Activated CD8-positive, alpha-beta T cell treated with anti-CD3 and anti-CD28 coated beads, Interleukin-2, amount 10 ng/mL, durations not matched to agents 7 days and 5 days (primary cell): ENCODE data around the gene ACKR1. TPM values are rescaled to one million over a fixed set of nuclear protein-coding genes. Genes with fewer than 3 reads are reported as not detected.

Experiments used
- ATAC-seq: fragments of 150-1000 bp; cut with Tn5 transposase; one replicate; pipeline ENCODE4 v1.10.0; 2021; ENCODE audit warnings: moderate library complexity
- CTCF ChIA-PET: fragments of 350-600 bp; sonication (Branson Sonifier 250); formaldehyde crosslinking; loops from one replicate; lab custom pipeline; 2021; ENCODE audit warnings: antibody characterized with exemption; lab: Charles Lee
- POLR2A ChIA-PET: fragments of 350-600 bp; sonication (Branson Sonifier 250); formaldehyde crosslinking; loops from one replicate; lab custom pipeline; 2021; ENCODE audit warnings: antibody characterized with exemption; lab: Charles Lee
- DNase-seq: peaks from one replicate; pipeline ENCODE4 v3.0.0-alpha.2; 2020
- H3K27ac Mint-ChIP-seq: one replicate; pipeline ENCODE4 v1.8.0; 2021; ENCODE audit warnings: mild to moderate bottlenecking, mixed read lengths
- H3K27me3 Mint-ChIP-seq: one replicate; pipeline ENCODE4 v1.8.0; 2021; ENCODE audit warnings: low read depth, mixed read lengths
- H3K36me3 Mint-ChIP-seq: one replicate; pipeline ENCODE4 v1.8.0; 2021; ENCODE audit warnings: low read depth, mixed read lengths
- H3K4me1 Mint-ChIP-seq: one replicate; pipeline ENCODE4 v1.8.0; 2021; ENCODE audit warnings: low read depth, mixed read lengths
- H3K4me3 Mint-ChIP-seq: one replicate; pipeline ENCODE4 v1.8.0; 2021; ENCODE audit warnings: mild to moderate bottlenecking, mixed read lengths
- H3K9me3 Mint-ChIP-seq: one replicate; pipeline ENCODE4 v1.8.0; 2022; ENCODE audit warnings: mixed read lengths; ENCODE audit not compliant: insufficient read depth
- total RNA-seq, 2 experiments: library from RNA; stranded (reverse); gene quantifications; one replicate each; pipeline ENCODE4 v1.2.3, GENCODE V29; 2021

The ACKR1 gene
- total RNA-seq, 2 experiments from 2014 or later: not detected

DNA sequence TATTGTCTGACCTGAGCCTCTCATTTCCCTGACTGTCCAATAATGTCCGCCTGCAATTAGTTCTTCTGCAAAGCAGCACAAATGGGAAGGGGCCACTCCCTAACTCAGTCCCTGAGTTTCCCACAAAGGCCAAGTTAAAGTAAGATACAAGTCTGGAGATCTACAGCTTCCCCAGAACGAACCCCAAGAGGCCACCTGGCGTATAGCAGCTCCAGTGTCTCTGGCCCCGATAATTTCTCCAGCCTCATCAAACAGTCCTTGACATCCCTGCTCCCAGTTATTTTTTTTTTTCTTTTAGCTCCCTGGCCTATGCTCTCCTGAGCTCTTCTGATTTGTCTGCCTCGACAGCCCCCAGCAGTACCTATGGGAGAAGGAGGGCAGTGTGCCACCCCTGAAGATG lies 8.1 kb upstream of the ACKR1 start:
- Mint-ChIP-seq H3K4me1 (peaks cover 8% of the 10 kb centered on the region), H3K36me3 (no peaks in the 10 kb centered on the region), H3K9me3 (no peaks in the 10 kb centered on the region), H3K27ac (no peak overlapping the region), H3K4me3 (no peak overlapping the region), H3K27me3 (peaks cover 18% of the 10 kb centered on the region)
- ATAC-seq (no peak), DNase-seq (no peak)
- CTCF ChIA-PET: interaction anchor here (0.7 to 5.2 kb wide), 4 partner anchors 14 to 63 kb away, joined by 3 to 36 read pairs (median 6); no protein-coding TSS in a partner anchor
- POLR2A ChIA-PET: no interaction called here

DNA sequence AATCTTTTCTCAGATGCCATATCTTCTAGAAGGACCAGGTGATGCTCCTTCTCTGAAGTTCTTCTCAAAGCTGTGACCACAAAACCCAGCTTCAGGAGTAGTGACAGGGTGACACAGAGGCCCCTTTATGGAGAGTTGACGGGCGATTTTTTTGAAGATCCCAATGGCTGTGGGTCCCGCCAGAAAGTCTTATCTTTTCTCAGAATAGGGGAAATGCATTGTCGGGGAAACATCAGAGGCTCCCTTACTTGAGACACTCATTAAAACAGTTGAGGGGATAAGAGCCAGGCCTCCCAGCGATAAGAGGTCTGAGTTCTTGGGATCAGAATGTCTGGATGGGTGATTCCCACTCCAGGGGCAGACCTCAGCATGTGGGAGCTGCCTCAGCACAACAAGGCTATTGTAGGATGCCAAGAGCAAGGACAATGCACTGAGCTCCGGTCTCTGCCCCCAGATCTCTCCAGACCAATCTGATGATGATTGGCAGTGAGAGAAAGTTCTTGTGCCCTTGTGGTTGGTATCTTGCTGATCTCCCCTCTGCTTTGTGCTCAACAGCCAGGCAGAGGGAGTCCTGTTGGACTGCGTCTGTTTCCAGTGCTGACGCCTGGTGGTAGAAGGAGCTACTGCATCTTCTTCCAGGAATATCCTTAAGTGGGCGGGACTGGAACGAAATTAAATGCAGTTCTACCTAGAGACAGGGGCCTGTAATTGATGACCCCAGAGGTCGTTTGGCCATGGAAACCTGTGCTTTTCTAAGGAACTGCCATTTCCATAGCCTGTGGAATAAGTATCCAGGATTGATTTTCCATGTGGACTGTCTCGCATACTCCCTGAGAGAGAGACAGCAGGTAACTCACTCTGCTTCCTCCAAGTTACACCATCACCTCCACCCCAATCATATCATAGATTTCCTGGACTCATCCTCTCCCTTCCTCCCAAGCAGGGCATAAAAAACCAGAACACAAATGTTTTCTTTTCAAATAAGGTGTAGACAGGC lies 6.8 kb upstream of the ACKR1 start:
- H3K27ac Mint-ChIP-seq: no peak overlapping the region
- H3K36me3 Mint-ChIP-seq: no peaks in the 10 kb centered on the region
- H3K4me3 Mint-ChIP-seq: no peak overlapping the region
- CTCF ChIA-PET: interaction anchor here (0.6 to 5.2 kb wide), 15 partner anchors 9 to 1716 kb away, joined by 3 to 36 read pairs (median 3); no protein-coding TSS in a partner anchor
- H3K9me3 Mint-ChIP-seq: no peaks in the 10 kb centered on the region
- H3K4me1 Mint-ChIP-seq: peaks cover 10% of the 10 kb centered on the region
- DNase-seq: peak; percentile 63
- POLR2A ChIA-PET: interaction anchor here (1.0 kb wide), 1 partner anchor 65 kb away, joined by 3 read pairs; no protein-coding TSS in a partner anchor
- H3K27me3 Mint-ChIP-seq: peaks cover 20% of the 10 kb centered on the region
- ATAC-seq: peak; percentile 78

DNA sequence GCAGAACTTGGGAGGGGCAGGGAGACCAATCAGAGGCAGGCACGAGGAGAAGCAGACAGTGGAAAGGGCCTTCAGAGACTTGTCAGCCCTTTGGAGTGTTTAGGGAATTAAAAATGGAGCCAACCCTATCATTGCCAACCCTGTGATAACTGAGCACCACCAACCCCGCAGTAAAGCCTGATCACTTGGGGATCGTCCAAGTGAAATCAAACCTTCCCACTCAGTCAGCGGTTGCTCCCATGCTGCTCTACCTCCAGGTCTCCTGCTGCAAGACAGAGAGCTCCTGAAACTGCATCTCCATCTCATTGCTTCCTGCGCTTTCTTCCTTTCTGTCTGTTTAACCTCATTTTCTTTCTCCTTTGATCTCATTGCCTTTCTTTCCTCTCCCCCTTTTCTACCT lies 4.8 kb upstream of the ACKR1 start:
- ChIA-PET POLR2A (no interaction called here), CTCF (interaction anchor here (1.0 to 1.3 kb wide), 2 partner anchors 9 to 68 kb away, joined by 3 to 4 read pairs; no protein-coding TSS in a partner anchor)
- peaks cover 10% of the 10 kb centered on the region for H3K4me1 Mint-ChIP-seq
- ATAC-seq: no peak
- no peaks in the 10 kb centered on the region for H3K36me3 Mint-ChIP-seq
- no peak overlapping the region for H3K4me3 Mint-ChIP-seq
- no peak for DNase-seq
- no peaks in the 10 kb centered on the region for H3K9me3 Mint-ChIP-seq
- peaks cover 20% of the 10 kb centered on the region for H3K27me3 Mint-ChIP-seq
- H3K27ac Mint-ChIP-seq: no peak overlapping the region

DNA sequence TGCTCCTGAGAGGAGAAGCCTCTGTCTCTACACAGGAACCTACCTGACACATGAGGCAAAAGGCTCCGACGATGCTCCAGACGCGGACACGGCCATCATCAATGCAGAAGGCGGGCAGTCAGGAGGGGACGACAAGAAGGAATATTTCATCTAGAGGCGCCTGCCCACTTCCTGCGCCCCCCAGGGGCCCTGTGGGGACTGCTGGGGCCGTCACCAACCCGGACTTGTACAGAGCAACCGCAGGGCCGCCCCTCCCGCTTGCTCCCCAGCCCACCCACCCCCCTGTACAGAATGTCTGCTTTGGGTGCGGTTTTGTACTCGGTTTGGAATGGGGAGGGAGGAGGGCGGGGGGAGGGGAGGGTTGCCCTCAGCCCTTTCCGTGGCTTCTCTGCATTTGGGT lies 3.9 kb upstream of the ACKR1 start:
- Mint-ChIP-seq H3K4me1 (peaks cover 10% of the 10 kb centered on the region), H3K27ac (no peak overlapping the region), H3K27me3 (peaks cover 18% of the 10 kb centered on the region), H3K36me3 (no peaks in the 10 kb centered on the region), H3K4me3 (no peak overlapping the region), H3K9me3 (no peaks in the 10 kb centered on the region)
- POLR2A ChIA-PET: no interaction called here
- no peak for ATAC-seq
- CTCF ChIA-PET: interaction anchor here (1.0 kb wide), 1 partner anchor 69 kb away, joined by 4 read pairs; no protein-coding TSS in a partner anchor
- DNase-seq: no peak

DNA sequence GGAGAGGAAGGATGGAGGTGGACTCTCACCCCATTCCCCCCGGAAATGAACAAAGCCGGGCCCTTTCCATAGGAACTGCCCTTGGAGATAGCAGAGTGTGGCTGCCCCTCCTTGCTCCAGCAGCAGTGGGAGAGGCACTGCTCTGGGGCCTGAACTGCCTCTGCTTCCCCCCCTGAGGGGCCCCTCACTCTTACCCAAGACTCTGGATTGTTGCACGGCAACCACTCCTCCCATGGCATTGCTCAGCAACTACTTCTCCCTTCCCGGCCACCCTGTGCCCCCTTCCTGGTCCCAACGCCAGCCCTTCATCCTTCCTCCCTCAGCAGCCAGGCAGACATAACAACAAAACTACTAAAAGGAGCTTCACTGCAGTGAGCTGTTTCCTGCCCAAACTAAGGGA lies 3.0 kb upstream of the ACKR1 start:
- H3K36me3 Mint-ChIP-seq: no peaks in the 10 kb centered on the region
- H3K4me1 Mint-ChIP-seq: peaks cover 10% of the 10 kb centered on the region
- no peak for ATAC-seq
- no peak overlapping the region for H3K27ac Mint-ChIP-seq
- no peaks in the 10 kb centered on the region for H3K9me3 Mint-ChIP-seq
- ChIA-PET POLR2A (no interaction called here), CTCF (no interaction called here)
- no peak for DNase-seq
- H3K4me3 Mint-ChIP-seq: no peak overlapping the region
- peaks cover 18% of the 10 kb centered on the region for H3K27me3 Mint-ChIP-seq

DNA sequence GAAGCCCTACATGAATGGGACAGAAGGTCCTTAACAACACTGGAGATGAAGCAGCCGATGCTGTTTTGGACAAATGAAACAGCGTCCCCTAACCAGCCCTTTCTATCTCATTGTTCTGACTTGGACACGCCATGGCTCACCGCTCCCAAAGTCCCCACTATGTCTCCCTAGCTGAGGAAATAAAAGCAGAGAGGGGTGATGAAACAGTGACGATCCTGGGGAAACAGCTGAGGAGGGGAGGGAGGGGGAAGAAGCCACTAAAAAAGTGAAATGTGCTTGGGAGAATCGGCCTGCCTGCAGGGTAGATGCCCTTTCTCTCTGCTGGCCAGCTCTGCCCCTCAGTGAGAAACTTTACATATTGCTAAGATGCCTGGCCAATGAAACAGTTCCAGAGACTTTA lies 1.1 kb upstream of the ACKR1 start:
- peaks cover 6% of the 10 kb centered on the region for H3K4me1 Mint-ChIP-seq
- H3K9me3 Mint-ChIP-seq: no peaks in the 10 kb centered on the region
- DNase-seq (no peak), ATAC-seq (no peak)
- no peak overlapping the region for H3K27ac Mint-ChIP-seq
- CTCF ChIA-PET: interaction anchor here (1.3 kb wide), 1 partner anchor 10 kb away, joined by 10 read pairs; no protein-coding TSS in a partner anchor
- H3K36me3 Mint-ChIP-seq: no peaks in the 10 kb centered on the region
- POLR2A ChIA-PET: no interaction called here
- no peak overlapping the region for H3K4me3 Mint-ChIP-seq
- H3K27me3 Mint-ChIP-seq: peaks cover 22% of the 10 kb centered on the region

DNA sequence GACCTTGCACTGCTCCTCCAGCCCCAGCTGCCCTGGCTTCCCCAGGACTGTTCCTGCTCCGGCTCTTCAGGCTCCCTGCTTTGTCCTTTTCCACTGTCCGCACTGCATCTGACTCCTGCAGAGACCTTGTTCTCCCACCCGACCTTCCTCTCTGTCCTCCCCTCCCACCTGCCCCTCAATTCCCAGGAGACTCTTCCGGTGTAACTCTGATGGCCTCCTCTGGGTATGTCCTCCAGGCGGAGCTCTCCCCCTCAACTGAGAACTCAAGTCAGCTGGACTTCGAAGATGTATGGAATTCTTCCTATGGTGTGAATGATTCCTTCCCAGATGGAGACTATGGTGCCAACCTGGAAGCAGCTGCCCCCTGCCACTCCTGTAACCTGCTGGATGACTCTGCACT lies 550 bp downstream of the ACKR1 start:
- Mint-ChIP-seq H3K36me3 (no peaks in the 10 kb centered on the region), H3K4me3 (no peak overlapping the region), H3K27ac (no peak overlapping the region), H3K9me3 (no peaks in the 10 kb centered on the region), H3K4me1 (peaks cover 6% of the 10 kb centered on the region), H3K27me3 (peaks cover 22% of the 10 kb centered on the region)
- ATAC-seq (no peak), DNase-seq (no peak)
- CTCF ChIA-PET: interaction anchor here (1.1 to 1.5 kb wide), 2 partner anchors 9 to 72 kb away, joined by 5 read pairs; no protein-coding TSS in a partner anchor
- POLR2A ChIA-PET: no interaction called here

DNA sequence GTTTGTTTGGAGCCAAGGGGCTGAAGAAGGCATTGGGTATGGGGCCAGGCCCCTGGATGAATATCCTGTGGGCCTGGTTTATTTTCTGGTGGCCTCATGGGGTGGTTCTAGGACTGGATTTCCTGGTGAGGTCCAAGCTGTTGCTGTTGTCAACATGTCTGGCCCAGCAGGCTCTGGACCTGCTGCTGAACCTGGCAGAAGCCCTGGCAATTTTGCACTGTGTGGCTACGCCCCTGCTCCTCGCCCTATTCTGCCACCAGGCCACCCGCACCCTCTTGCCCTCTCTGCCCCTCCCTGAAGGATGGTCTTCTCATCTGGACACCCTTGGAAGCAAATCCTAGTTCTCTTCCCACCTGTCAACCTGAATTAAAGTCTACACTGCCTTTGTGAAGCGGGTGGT lies 1.4 kb downstream of the ACKR1 start:
- H3K27ac Mint-ChIP-seq: no peak overlapping the region
- H3K4me3 Mint-ChIP-seq: no peak overlapping the region
- ChIA-PET POLR2A (no interaction called here), CTCF (interaction anchor here (1.1 to 1.5 kb wide), 2 partner anchors 8 to 73 kb away, joined by 5 read pairs; no protein-coding TSS in a partner anchor)
- DNase-seq (no peak), ATAC-seq (no peak)
- peaks cover 2% of the 10 kb centered on the region for H3K4me1 Mint-ChIP-seq
- H3K36me3 Mint-ChIP-seq: no peaks in the 10 kb centered on the region
- H3K27me3 Mint-ChIP-seq: peaks cover 16% of the 10 kb centered on the region
- H3K9me3 Mint-ChIP-seq: no peaks in the 10 kb centered on the region

DNA sequence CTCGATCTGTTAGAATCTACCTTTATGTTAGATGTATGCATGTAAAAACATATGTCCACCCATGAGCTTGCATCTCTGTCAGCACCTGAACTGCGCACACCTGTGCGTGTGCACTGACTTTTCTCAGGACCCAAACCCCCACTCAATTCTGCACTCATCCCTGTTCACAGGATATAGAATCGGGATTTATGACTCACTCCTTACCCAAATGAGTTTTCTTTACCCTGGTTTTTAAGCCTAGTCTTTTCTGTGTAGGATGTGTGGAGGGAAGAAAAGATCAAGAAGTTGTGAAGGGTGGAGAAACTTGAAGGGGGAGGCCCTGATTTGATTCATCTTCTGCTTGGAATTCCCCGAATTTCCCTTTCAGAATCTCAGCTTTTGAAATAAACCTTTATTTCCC lies 2.4 kb downstream of the ACKR1 start:
- Mint-ChIP-seq H3K9me3 (no peaks in the 10 kb centered on the region), H3K4me1 (no peaks in the 10 kb centered on the region), H3K27me3 (peaks cover 15% of the 10 kb centered on the region), H3K36me3 (no peaks in the 10 kb centered on the region), H3K4me3 (no peak overlapping the region), H3K27ac (no peak overlapping the region)
- ATAC-seq (no peak), DNase-seq (no peak)
- ChIA-PET POLR2A (no interaction called here), CTCF (interaction anchor here (1.5 to 2.1 kb wide), 2 partner anchors 9 to 75 kb away, joined by 4 to 8 read pairs; no protein-coding TSS in a partner anchor)

DNA sequence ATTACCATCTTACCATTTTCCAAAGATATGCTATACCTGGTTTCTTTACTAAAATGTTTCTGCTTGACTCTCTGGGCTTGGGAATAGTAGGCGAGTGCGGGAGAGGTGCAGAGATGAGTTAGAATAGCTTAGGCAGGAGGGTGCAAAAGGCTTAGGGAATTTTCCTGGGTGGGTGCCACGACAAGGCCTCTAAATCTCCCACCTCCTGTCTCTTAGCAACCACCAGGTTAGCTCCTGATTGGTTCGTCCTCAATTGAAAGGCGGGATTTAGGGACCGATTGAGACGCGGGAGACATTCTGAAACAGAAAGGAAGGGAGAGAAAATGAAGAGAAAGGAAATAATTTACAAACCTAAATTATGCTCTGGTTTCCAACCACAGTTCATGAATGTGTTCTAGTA lies 3.1 kb downstream of the ACKR1 start:
- Mint-ChIP-seq H3K4me1 (no peaks in the 10 kb centered on the region), H3K36me3 (no peaks in the 10 kb centered on the region), H3K4me3 (no peak overlapping the region), H3K27me3 (peaks cover 17% of the 10 kb centered on the region), H3K27ac (no peak overlapping the region), H3K9me3 (no peaks in the 10 kb centered on the region)
- ATAC-seq (no peak), DNase-seq (no peak)
- ChIA-PET CTCF (interaction anchor here (1.0 to 2.1 kb wide), 3 partner anchors 10 to 75 kb away, joined by 4 to 8 read pairs (median 4); no protein-coding TSS in a partner anchor), POLR2A (no interaction called here)

DNA sequence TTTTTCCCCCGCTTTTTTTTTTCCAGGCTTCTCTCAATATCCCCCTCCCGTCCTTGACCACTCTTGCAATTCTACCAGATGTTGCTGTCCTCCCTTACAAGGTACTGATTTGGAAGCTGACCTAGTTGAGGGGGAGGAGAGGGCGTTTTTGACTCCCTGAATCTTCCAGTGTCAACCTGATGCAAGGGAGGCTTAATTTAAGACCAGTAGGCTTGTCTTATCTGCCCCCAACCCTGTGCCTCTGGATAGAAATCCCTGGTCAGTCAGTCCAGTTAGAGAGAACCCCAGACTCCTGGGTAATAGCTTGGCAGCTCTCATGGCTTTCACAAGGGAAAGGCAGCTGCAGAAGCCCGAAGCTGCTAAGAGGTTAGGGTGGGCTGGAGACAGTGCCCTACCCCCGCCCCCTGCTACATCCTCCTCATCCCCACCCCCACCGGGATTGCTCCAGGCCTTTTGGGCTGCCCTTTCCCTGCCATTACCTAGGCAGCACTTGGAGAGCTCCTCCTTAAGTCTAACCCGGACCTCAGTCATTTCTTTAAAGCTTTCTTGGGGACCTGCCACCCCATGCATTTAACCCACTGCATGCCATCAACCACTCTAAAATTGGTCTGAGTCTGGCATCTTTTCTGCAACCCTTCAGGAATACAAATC lies 3.6 kb downstream of the ACKR1 start:
- ChIA-PET CTCF (interaction anchor here (1.0 to 2.1 kb wide), 4 partner anchors 9 to 76 kb away, joined by 3 to 8 read pairs (median 4); no protein-coding TSS in a partner anchor), POLR2A (no interaction called here)
- no peaks in the 10 kb centered on the region for H3K36me3 Mint-ChIP-seq
- no peak overlapping the region for H3K27ac Mint-ChIP-seq
- peaks cover 18% of the 10 kb centered on the region for H3K27me3 Mint-ChIP-seq
- DNase-seq: no peak
- no peak for ATAC-seq
- no peaks in the 10 kb centered on the region for H3K4me1 Mint-ChIP-seq
- no peak overlapping the region for H3K4me3 Mint-ChIP-seq
- no peaks in the 10 kb centered on the region for H3K9me3 Mint-ChIP-seq
